Parietal lobe (tissue), 2 donors: ENCODE results near the gene ZACN. TPM values are rescaled to one million over a fixed set of nuclear protein-coding genes. Genes with fewer than 3 reads are reported as not detected.

Experiments used
- small RNA-seq: library from RNA; depleted of rRNA; stranded (forward); fragments of <200 nt; gene quantifications from one replicate; pipeline ENCODE3, GENCODE V24; 2014; ENCODE audit warnings: low replicate concordance
- total RNA-seq: library from RNA; depleted of rRNA; stranded (reverse); fragments of >200 nt; gene quantifications from one replicate; pipeline ENCODE4 v1.2.3, GENCODE V29; 2014

Gene ZACN
- total RNA-seq = not detected

GRCh38 chr17:76078860-76079534 is at the start of gene ZACN:
Gene ZACN, plus strand, starts transcription at chr17:76079182. Its CDS starts 83 bp downstream, at chr17:76079265.

GRCh38 chr17:76072148-76072858 is 6.7 kb upstream of the ZACN start, which contains the start of gene SRP68:
Gene SRP68, minus strand, starts transcription at chr17:76072517. Its CDS starts 26 bp downstream, at chr17:76072491.

GRCh38 chr17:76074390-76075363 is 4.3 kb upstream of the ZACN start, which contains the start of gene GALR2:
Gene GALR2, plus strand, starts transcription at chr17:76074781. Its CDS starts 103 bp downstream, at chr17:76074884.

GRCh38 chr17:76103274-76104139 is 24.5 kb downstream of the ZACN start, which contains the start of gene EXOC7:
Gene EXOC7, minus strand, starts transcription at chr17:76103787. Its CDS starts 95 bp downstream, at chr17:76103692.

Small RNAs within 50 kb of the gene (small RNA-seq; reads per million reads assigned to genes)
- 0.34 reads per million, percentile 18 among the genes with 10 or more reads in this experiment for gene MIR6868

Other genes with a start within 250 kb of the ZACN start
- 0.94 TPM for gene UNC13D, start 234.8 kb upstream of the ZACN start, total RNA-seq
- gene WBP2, start 223.8 kb upstream of the ZACN start, total RNA-seq = 51.6 TPM
- 10.3 TPM for gene TRIM47, start 200.6 kb upstream of the ZACN start, total RNA-seq
- 12.2 TPM for gene TRIM65, start 182.2 kb upstream of the ZACN start, total RNA-seq
- 37.9 TPM for gene MRPL38, start 174.3 kb upstream of the ZACN start, total RNA-seq
- gene FBF1, start 138.1 kb upstream of the ZACN start, total RNA-seq = 25.4 TPM
- gene ACOX1, start 100.0 kb upstream of the ZACN start, total RNA-seq = 81.4 TPM
- 13.5 TPM for gene TEN1, start 99.9 kb upstream of the ZACN start, total RNA-seq
- 3.1 TPM for gene CDK3, start 78.3 kb upstream of the ZACN start, total RNA-seq
- gene EVPL, start 51.9 kb upstream of the ZACN start, total RNA-seq = not detected
- 28.2 TPM for gene SRP68, start 6.7 kb upstream of the ZACN start, total RNA-seq
- not detected for gene GALR2, start 4.4 kb upstream of the ZACN start, total RNA-seq
- gene EXOC7, start 24.6 kb downstream of the ZACN start, total RNA-seq = 193 TPM
- gene FOXJ1, start 62.1 kb downstream of the ZACN start, total RNA-seq = 3.8 TPM
- gene RNF157, start 161.3 kb downstream of the ZACN start, total RNA-seq = 37.6 TPM
- gene UBALD2, start 186.2 kb downstream of the ZACN start, total RNA-seq = 6.3 TPM
- gene QRICH2, start 229.1 kb downstream of the ZACN start, total RNA-seq = 16.6 TPM